Breast epithelium (tissue), 4 donors: ENCODE measurements around the gene IFNL3. TPM values are rescaled to one million over a fixed set of nuclear protein-coding genes. Genes with fewer than 3 reads are reported as not detected.

Source experiments
- DNase-seq, 2 donors: peaks; one replicate each; pipeline ENCODE4 v3.0.0-alpha.2; 2019; ENCODE audit warnings: low spot score in 2 of 2
- H3K27ac ChIP-seq, 2 donors: fragments of 200-600 bp; sonication (generic) in 1 of 2; one replicate each; pipeline ENCODE4 v1.5.1; 2016 to 2019; ENCODE audit warnings: mild to moderate bottlenecking in 1 of 2
- H3K27me3 ChIP-seq, 2 donors: fragments of 200-600 bp; sonication (generic) in 1 of 2; one replicate each; pipeline versions ENCODE4 v1.5.1 to v1.6.0; 2017 to 2019; ENCODE audit warnings: control low read depth in 1 of 2, mild to moderate bottlenecking in 1 of 2
- H3K36me3 ChIP-seq: fragments of 200-600 bp; one replicate; pipeline ENCODE4 v1.5.1; 2019
- H3K4me1 ChIP-seq, 2 donors: fragments of 200-600 bp; sonication (generic); one replicate each; pipeline ENCODE4 v1.5.1; 2016 to 2019; ENCODE audit warnings: control low read depth in 1 of 2
- H3K4me3 ChIP-seq, 3 donors: fragments of 200-600 bp; sonication (generic); 1 replicate in 2 of 3; 2 replicates in 1 of 3; pipeline ENCODE4 v1.5.1; 2016 to 2019; ENCODE audit warnings: mild to moderate bottlenecking in 3 of 3, moderate library complexity in 2 of 3
- H3K9me3 ChIP-seq, 2 donors: fragments of 200-600 bp; sonication (generic) in 1 of 2; one replicate each; pipeline ENCODE4 v1.5.1; 2016 to 2019; ENCODE audit warnings: control low read depth in 1 of 2
- POLR2A ChIP-seq: fragments of 450-650 bp; IDR thresholded peaks from one replicate; pipeline ENCODE4 v1.6.1; 2016; ENCODE audit warnings: antibody characterized with exemption, mild to moderate bottlenecking, moderate library complexity
- POLR2AphosphoS5 ChIP-seq, 3 donors: sonication (generic); formaldehyde crosslinking; IDR thresholded peaks; one replicate each; pipeline ENCODE4 v1.6.1; 2017; ENCODE audit warnings: antibody characterized with exemption in 3 of 3
- intact Hi-C: fragments of 100-400 bp; cut with DNase I; formaldehyde crosslinking; loops from one replicate; pipeline ENCODE4 v1.15.1; 2023; ENCODE audit warnings: low total_unique reads
- total RNA-seq, 3 donors: library from RNA; depleted of rRNA; stranded (reverse); fragments of >200 nt; gene quantifications; one replicate each; pipeline ENCODE4 v1.1.0, GENCODE V29; 2016
- TF ChIP-seq, protein P1 (sequence below), 3 donors: fragments of 450-650 bp; IDR thresholded peaks; one replicate each; pipeline ENCODE4 v1.5.1; 2016 to 2017; ENCODE audit warnings: antibody characterized with exemption in 3 of 3, mild to moderate bottlenecking in 3 of 3, moderate library complexity in 3 of 3

IFNL3 gene
- total RNA-seq, 3 donors from 2014 or later, result not detected

DNA sequence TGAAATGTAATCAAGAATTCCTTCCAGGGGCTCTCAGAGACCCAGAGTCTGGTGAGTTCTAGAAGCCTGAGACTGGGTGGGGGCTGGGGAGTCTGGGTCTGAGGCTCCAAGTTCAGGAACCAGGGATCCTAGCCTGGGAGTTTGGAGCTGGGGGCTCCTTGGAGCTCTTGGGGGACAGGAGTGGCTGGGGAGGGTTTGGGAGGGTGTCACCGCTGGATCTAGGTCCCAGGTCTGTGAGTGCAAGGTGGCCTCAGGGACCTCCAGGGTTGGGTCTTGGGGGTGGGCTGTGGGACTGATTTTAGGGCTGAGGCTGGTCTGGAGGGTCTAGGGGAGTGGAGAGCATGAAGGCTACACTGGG, 41.8 kb downstream of the IFNL3 start:
- intact Hi-C loops, result no loop called here
- TF ChIP-seq, protein P1, sequence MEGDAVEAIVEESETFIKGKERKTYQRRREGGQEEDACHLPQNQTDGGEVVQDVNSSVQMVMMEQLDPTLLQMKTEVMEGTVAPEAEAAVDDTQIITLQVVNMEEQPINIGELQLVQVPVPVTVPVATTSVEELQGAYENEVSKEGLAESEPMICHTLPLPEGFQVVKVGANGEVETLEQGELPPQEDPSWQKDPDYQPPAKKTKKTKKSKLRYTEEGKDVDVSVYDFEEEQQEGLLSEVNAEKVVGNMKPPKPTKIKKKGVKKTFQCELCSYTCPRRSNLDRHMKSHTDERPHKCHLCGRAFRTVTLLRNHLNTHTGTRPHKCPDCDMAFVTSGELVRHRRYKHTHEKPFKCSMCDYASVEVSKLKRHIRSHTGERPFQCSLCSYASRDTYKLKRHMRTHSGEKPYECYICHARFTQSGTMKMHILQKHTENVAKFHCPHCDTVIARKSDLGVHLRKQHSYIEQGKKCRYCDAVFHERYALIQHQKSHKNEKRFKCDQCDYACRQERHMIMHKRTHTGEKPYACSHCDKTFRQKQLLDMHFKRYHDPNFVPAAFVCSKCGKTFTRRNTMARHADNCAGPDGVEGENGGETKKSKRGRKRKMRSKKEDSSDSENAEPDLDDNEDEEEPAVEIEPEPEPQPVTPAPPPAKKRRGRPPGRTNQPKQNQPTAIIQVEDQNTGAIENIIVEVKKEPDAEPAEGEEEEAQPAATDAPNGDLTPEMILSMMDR (IDR thresholded peaks at IDR 0.05), result no peak
- TF ChIP-seq POLR2A, result no peak
- no peak for TF ChIP-seq POLR2AphosphoS5 (IDR thresholded peaks at IDR 0.05)
- no peak overlapping the region for H3K27ac ChIP-seq
- no peak overlapping the region for H3K4me3 ChIP-seq
- H3K9me3 ChIP-seq, result no peaks in the 10 kb centered on the region
- H3K36me3 ChIP-seq, result no peaks in the 10 kb centered on the region
- no peak for DNase-seq
- H3K27me3 ChIP-seq, result peaks cover 0 to 55% of the 10 kb centered on the region in 2 donors
- H3K4me1 ChIP-seq, result no peaks in the 10 kb centered on the region

DNA sequence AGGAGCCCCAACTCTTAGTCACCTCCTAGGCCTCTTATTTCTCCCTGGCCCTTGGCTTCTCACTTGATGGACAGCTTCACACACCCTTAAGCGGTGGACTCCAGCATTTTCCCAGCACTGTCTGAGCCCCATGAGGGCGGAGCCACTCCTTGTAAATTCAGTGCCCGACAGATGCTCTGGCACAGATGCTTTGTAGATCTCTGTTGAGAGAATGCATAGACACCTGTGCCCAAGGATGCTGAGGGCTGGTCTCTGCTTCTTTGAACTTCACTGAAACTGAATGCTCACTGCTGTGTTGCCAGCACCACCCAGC, 44.0 kb downstream of the IFNL3 start:
- no peak for DNase-seq
- no peak for TF ChIP-seq POLR2AphosphoS5 (IDR thresholded peaks at IDR 0.05)
- TF ChIP-seq POLR2A, result no peak
- TF ChIP-seq, protein P1 (IDR thresholded peaks at IDR 0.05), result no peak
- H3K9me3 ChIP-seq, result no peaks in the 10 kb centered on the region
- intact Hi-C loops, result no loop called here
- H3K4me3 ChIP-seq, result no peak overlapping the region
- no peaks in the 10 kb centered on the region for H3K4me1 ChIP-seq
- no peak overlapping the region for H3K27ac ChIP-seq
- H3K27me3 ChIP-seq, result peaks cover 0 to 74% of the 10 kb centered on the region in 2 donors
- no peaks in the 10 kb centered on the region for H3K36me3 ChIP-seq

DNA sequence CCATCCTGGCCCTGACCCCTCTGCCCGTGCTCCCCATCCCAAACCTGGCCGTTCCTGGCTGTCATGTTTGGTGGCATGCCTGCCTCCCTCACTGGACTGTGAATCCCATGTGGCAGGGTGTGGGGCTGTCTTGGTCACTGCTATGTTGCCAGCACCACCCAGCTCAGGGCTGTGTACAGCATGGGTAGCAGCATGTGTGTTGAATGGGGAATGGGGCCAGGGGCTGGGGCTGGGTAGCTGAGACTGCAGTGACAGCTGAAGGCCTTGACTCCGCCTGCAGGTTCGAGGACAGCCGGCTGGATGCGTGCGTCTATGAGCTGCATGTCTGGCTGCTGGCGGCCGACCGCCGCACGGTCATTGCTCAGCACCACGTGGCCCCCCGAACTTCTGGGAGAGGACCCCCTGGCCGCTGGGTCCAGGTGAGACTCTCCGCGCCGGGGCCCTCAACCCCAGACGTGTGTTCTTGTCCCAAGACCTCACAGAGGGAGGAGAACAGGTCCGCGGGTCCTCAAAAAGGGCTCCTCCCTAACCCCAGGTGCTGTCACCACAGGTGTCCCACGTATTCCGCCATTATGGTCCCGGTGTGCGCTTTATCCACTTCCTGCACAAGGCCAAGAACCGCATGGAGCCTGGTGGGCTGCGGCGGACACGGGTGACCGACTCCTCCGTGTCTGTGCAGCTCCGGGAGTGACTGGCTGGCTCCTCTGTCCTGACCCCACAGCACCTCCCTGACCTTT, 44.6 kb downstream of the IFNL3 start:
- no peaks in the 10 kb centered on the region for H3K9me3 ChIP-seq
- H3K36me3 ChIP-seq, result no peaks in the 10 kb centered on the region
- H3K4me3 ChIP-seq, result no peak overlapping the region
- H3K4me1 ChIP-seq, result no peaks in the 10 kb centered on the region
- H3K27me3 ChIP-seq, result peaks cover 0 to 74% of the 10 kb centered on the region in 2 donors
- intact Hi-C loops, result no loop called here
- H3K27ac ChIP-seq, result no peak overlapping the region
- DNase-seq, result no peak
- TF ChIP-seq POLR2AphosphoS5 (IDR thresholded peaks at IDR 0.05), result no peak
- TF ChIP-seq, protein P1 (IDR thresholded peaks at IDR 0.05), result no peak

DNA sequence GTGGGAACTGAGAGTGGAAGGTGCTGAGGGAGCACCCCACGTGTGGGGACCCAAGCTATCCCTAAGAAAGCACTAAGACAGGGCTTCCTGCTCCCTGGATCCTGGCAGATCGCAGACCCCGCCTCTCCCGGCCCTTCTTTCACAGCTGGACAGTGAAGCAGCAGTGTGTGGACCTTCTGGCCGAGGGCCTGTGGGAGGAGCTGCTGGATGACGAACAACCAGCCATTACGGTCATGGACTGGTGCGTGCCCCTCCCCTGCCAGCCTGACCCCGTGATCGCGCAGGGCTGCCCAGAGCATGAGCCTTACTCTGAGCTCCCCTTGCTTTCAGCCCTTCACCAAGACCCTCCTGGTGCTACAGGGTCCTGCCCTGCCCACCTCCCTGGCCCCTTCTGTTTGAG, 45.8 kb downstream of the IFNL3 start:
- TF ChIP-seq POLR2A (no peak), POLR2AphosphoS5 (IDR thresholded peaks at IDR 0.05) (no peak)
- TF ChIP-seq, protein P1 (IDR thresholded peaks at IDR 0.05), result no peak
- intact Hi-C loops, result no loop called here
- Histone ChIP-seq H3K9me3 (no peaks in the 10 kb centered on the region), H3K36me3 (no peaks in the 10 kb centered on the region), H3K4me3 (no peak overlapping the region), H3K4me1 (no peaks in the 10 kb centered on the region), H3K27me3 (peaks cover 0 to 65% of the 10 kb centered on the region in 2 donors), H3K27ac (no peak overlapping the region)
- no peak for DNase-seq

DNA sequence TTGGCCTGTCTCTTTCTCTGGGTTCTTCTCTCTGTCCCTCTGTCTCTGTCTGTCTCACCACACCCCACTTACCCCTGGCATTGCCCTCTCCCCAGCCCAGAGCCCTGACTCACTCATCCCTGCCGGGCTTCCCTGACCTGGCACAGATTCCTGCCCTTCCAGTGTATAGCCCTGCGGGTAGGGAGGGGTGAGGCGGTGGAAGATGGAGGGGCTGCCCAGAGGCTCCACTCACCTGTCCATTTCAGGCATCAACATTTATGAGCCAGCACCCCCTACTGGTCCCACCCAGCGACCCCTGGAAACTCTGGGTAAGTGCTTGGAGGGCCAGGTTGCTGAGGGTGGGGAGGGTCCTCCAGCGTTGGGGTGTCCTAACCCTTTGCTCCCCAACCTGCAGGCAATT, 47.0 kb downstream of the IFNL3 start:
- Histone ChIP-seq H3K4me1 (no peaks in the 10 kb centered on the region), H3K36me3 (no peaks in the 10 kb centered on the region), H3K27me3 (peaks cover 0 to 53% of the 10 kb centered on the region in 2 donors), H3K4me3 (no peak overlapping the region), H3K27ac (no peak overlapping the region), H3K9me3 (no peaks in the 10 kb centered on the region)
- intact Hi-C loops, result no loop called here
- DNase-seq, result no peak
- no peak for TF ChIP-seq POLR2A
- TF ChIP-seq, protein P1 (IDR thresholded peaks at IDR 0.05), result no peak
- TF ChIP-seq POLR2AphosphoS5 (IDR thresholded peaks at IDR 0.05), result no peak
